GM23338 (cell line): ENCODE data around the gene MARS2.
"Not testable (repeated sequence)": the region's sequence is repeated elsewhere in the genome, so short reads cannot be mapped to it uniquely, and the experiment has no call there.

Experiments
- CREB1 ChIP-seq: fragments of 250-450 bp; sonication (Bioruptor Pico); IDR thresholded peaks from 2 replicates; pipeline ENCODE4 v1.5.0; 2020; ENCODE audit warnings: low read depth, mild to moderate bottlenecking, moderate library complexity
- ETS1 ChIP-seq: IDR thresholded peaks from 2 replicates; pipeline ENCODE4 v1.6.1; 2016; ENCODE audit warnings: antibody characterized with exemption
- EZH2 ChIP-seq: fragments of 200-600 bp; sonication (generic); IDR thresholded peaks from one replicate; pipeline ENCODE4 v1.8.0; 2017; ENCODE audit warnings: antibody characterized with exemption, mild to moderate bottlenecking, low read depth; ENCODE audit not compliant: unreplicated experiment
- EZH2phosphoT487 ChIP-seq: fragments of 200-600 bp; sonication (generic); IDR thresholded peaks from one replicate; pipeline ENCODE4 v1.8.1; 2018; ENCODE audit warnings: antibody characterized with exemption; ENCODE audit not compliant: unreplicated experiment
- POLR2AphosphoS5 ChIP-seq: IDR thresholded peaks from 2 replicates; pipeline ENCODE4 v1.6.1; 2016; ENCODE audit warnings: antibody characterized with exemption, low read depth
- ZNF331 ChIP-seq: fragments of 250-450 bp; sonication (Bioruptor Pico); IDR thresholded peaks from 2 replicates; pipeline ENCODE4 v1.5.0; 2020; ENCODE audit warnings: low read depth, mild to moderate bottlenecking, moderate library complexity
- TF ChIP-seq, protein P1 (sequence below), 2 experiments: fragments of 200-600 bp in 1 of 2; sonication (generic) in 1 of 2; conservative IDR thresholded peaks; 2 replicates each; pipeline versions ENCODE4 v1.5.1 to v1.6.1; 2016 to 2017; ENCODE audit warnings: antibody characterized with exemption in 2 of 2, low read depth in 2 of 2, mild to moderate bottlenecking in 2 of 2, moderate library complexity in 1 of 2
- TF ChIP-seq, protein P2 (sequence below): IDR thresholded peaks from one replicate; pipeline ENCODE4 v1.6.1; 2018; ENCODE audit warnings: antibody characterized with exemption; ENCODE audit not compliant: unreplicated experiment

DNA sequence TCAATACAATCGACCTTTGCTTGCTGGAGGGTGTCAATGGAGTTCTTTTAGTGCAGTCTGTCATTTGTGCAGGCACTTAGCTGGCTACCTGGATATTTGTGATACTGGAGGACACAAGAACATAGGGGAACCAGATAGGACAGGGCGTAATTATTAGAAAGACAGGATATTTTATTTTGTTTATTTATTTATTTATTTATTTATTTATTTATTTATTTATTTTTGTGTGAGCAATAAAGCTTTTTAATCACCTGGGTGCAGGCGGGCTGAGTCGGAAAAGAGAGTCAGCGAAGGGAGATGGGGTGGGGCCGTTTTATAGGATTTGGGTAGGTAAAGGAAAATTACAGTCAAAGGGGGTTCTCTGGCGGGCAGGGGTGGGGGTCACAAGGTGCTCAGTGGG lies 4.0 kb downstream of the MARS2 start:
- TF ChIP-seq, protein P1, sequence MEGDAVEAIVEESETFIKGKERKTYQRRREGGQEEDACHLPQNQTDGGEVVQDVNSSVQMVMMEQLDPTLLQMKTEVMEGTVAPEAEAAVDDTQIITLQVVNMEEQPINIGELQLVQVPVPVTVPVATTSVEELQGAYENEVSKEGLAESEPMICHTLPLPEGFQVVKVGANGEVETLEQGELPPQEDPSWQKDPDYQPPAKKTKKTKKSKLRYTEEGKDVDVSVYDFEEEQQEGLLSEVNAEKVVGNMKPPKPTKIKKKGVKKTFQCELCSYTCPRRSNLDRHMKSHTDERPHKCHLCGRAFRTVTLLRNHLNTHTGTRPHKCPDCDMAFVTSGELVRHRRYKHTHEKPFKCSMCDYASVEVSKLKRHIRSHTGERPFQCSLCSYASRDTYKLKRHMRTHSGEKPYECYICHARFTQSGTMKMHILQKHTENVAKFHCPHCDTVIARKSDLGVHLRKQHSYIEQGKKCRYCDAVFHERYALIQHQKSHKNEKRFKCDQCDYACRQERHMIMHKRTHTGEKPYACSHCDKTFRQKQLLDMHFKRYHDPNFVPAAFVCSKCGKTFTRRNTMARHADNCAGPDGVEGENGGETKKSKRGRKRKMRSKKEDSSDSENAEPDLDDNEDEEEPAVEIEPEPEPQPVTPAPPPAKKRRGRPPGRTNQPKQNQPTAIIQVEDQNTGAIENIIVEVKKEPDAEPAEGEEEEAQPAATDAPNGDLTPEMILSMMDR (conservative IDR thresholded peaks at IDR 0.05; ENCODE audit: low read depth in 2 of 2): not testable (repeated sequence)
- TF ChIP-seq, protein P2, sequence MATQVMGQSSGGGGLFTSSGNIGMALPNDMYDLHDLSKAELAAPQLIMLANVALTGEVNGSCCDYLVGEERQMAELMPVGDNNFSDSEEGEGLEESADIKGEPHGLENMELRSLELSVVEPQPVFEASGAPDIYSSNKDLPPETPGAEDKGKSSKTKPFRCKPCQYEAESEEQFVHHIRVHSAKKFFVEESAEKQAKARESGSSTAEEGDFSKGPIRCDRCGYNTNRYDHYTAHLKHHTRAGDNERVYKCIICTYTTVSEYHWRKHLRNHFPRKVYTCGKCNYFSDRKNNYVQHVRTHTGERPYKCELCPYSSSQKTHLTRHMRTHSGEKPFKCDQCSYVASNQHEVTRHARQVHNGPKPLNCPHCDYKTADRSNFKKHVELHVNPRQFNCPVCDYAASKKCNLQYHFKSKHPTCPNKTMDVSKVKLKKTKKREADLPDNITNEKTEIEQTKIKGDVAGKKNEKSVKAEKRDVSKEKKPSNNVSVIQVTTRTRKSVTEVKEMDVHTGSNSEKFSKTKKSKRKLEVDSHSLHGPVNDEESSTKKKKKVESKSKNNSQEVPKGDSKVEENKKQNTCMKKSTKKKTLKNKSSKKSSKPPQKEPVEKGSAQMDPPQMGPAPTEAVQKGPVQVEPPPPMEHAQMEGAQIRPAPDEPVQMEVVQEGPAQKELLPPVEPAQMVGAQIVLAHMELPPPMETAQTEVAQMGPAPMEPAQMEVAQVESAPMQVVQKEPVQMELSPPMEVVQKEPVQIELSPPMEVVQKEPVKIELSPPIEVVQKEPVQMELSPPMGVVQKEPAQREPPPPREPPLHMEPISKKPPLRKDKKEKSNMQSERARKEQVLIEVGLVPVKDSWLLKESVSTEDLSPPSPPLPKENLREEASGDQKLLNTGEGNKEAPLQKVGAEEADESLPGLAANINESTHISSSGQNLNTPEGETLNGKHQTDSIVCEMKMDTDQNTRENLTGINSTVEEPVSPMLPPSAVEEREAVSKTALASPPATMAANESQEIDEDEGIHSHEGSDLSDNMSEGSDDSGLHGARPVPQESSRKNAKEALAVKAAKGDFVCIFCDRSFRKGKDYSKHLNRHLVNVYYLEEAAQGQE: not testable (repeated sequence)
- not testable (repeated sequence) for TF ChIP-seq EZH2phosphoT487; ETS1; CREB1 (CRISPR knock-in tag); POLR2AphosphoS5; EZH2; ZNF331 (CRISPR knock-in tag)
